ENCODE results near the gene CUL1.
"Not testable (repeated sequence)": the region's sequence is repeated elsewhere in the genome, so short reads cannot be mapped to it uniquely, and the experiment has no call there.

The CUL1 gene

GRCh38 chr7:148703671-148703962, 4.9 kb downstream of the CUL1 start:
- Mint-ChIP-seq H3K4me1 (peaks cover 62% of the 10 kb centered on the region), H3K36me3 (peaks cover 23% of the 10 kb centered on the region)
- not testable (repeated sequence) for H3K9me3 Mint-ChIP-seq; H3K27ac Mint-ChIP-seq; DNase-seq (ENCODE audit: low spot score in 2 of 2); H3K4me3 Mint-ChIP-seq; ATAC-seq

GRCh38 chr7:148704189-148704588, 5.5 kb downstream of the CUL1 start:
- Mint-ChIP-seq H3K9me3 (no peaks in the 10 kb centered on the region), H3K4me3 (no peak overlapping the region), H3K4me1 (peaks cover 63% of the 10 kb centered on the region), H3K36me3 (peaks cover 23% of the 10 kb centered on the region), H3K27ac (no peak overlapping the region)
- DNase-seq (ENCODE audit: low spot score in 2 of 2) (no peak), ATAC-seq (no peak)

- no peak for ATAC-seq
- no peaks in the 10 kb centered on the region for H3K9me3 Mint-ChIP-seq
- peaks cover 63% of the 10 kb centered on the region for H3K4me1 Mint-ChIP-seq
- no peak overlapping the region for H3K4me3 Mint-ChIP-seq
- no peak overlapping the region for H3K27ac Mint-ChIP-seq
- DNase-seq (ENCODE audit: low spot score in 2 of 2) = no peak
- H3K36me3 Mint-ChIP-seq = peaks cover 20% of the 10 kb centered on the region
Observed at GRCh38 chr7:148704970-148705369, 6.3 kb downstream of the CUL1 start.

GRCh38 chr7:148706368-148706767, 7.7 kb downstream of the CUL1 start:
- H3K4me3 Mint-ChIP-seq = no peak overlapping the region
- H3K36me3 Mint-ChIP-seq = peaks cover 6% of the 10 kb centered on the region
- H3K9me3 Mint-ChIP-seq = no peaks in the 10 kb centered on the region
- ATAC-seq (no peak), DNase-seq (ENCODE audit: low spot score in 2 of 2) (no peak)
- no peak overlapping the region for H3K27ac Mint-ChIP-seq
- peaks cover 58% of the 10 kb centered on the region for H3K4me1 Mint-ChIP-seq

- peak overlapping the region; percentile 15 for H3K4me3 Mint-ChIP-seq
- H3K4me1 Mint-ChIP-seq = peaks cover 60% of the 10 kb centered on the region
- H3K27ac Mint-ChIP-seq = peak overlapping the region; percentile 1
- H3K36me3 Mint-ChIP-seq = peaks cover 5% of the 10 kb centered on the region
- no peak for DNase-seq (ENCODE audit: low spot score in 2 of 2)
- ATAC-seq = peak; percentile 43
- no peaks in the 10 kb centered on the region for H3K9me3 Mint-ChIP-seq
Observed at GRCh38 chr7:148708026-148708885, 9.6 kb downstream of the CUL1 start.

GRCh38 chr7:148709014-148709413, 10.3 kb downstream of the CUL1 start:
- Mint-ChIP-seq H3K9me3 (no peaks in the 10 kb centered on the region), H3K36me3 (peaks cover 5% of the 10 kb centered on the region), H3K4me3 (no peak overlapping the region), H3K27ac (no peak overlapping the region), H3K4me1 (peaks cover 62% of the 10 kb centered on the region)
- ATAC-seq (no peak), DNase-seq (ENCODE audit: low spot score in 2 of 2) (no peak)

- not testable (repeated sequence) for DNase-seq (ENCODE audit: low spot score in 2 of 2); H3K36me3 Mint-ChIP-seq; H3K4me3 Mint-ChIP-seq; H3K9me3 Mint-ChIP-seq; H3K27ac Mint-ChIP-seq; ATAC-seq
- peaks cover 70% of the 10 kb centered on the region for H3K4me1 Mint-ChIP-seq
Observed at GRCh38 chr7:148710426-148710825, 11.7 kb downstream of the CUL1 start.

- Mint-ChIP-seq H3K27ac (no peak overlapping the region), H3K4me3 (no peak overlapping the region), H3K4me1 (peaks cover 71% of the 10 kb centered on the region), H3K36me3 (peaks cover 5% of the 10 kb centered on the region), H3K9me3 (no peaks in the 10 kb centered on the region)
- DNase-seq (ENCODE audit: low spot score in 2 of 2) = no peak
- ATAC-seq = no peak
Observed at GRCh38 chr7:148711191-148712102, 12.7 kb downstream of the CUL1 start.

- peaks cover 70% of the 10 kb centered on the region for H3K4me1 Mint-ChIP-seq
- ATAC-seq (peak; percentile 56), DNase-seq (ENCODE audit: low spot score in 2 of 2) (no peak)
- H3K4me3 Mint-ChIP-seq = no peak overlapping the region
- no peaks in the 10 kb centered on the region for H3K9me3 Mint-ChIP-seq
- H3K27ac Mint-ChIP-seq = no peak overlapping the region
- H3K36me3 Mint-ChIP-seq = peaks cover 5% of the 10 kb centered on the region
Observed at GRCh38 chr7:148712678-148713329, 14.1 kb downstream of the CUL1 start.

GRCh38 chr7:148714498-148714897, 15.8 kb downstream of the CUL1 start:
- ATAC-seq (peak; percentile 71), DNase-seq (ENCODE audit: low spot score in 2 of 2) (no peak)
- H3K27ac Mint-ChIP-seq = no peak overlapping the region
- H3K36me3 Mint-ChIP-seq = peaks cover 5% of the 10 kb centered on the region
- H3K4me1 Mint-ChIP-seq = peaks cover 71% of the 10 kb centered on the region
- no peak overlapping the region for H3K4me3 Mint-ChIP-seq
- H3K9me3 Mint-ChIP-seq = no peaks in the 10 kb centered on the region

GRCh38 chr7:148715027-148715426, 16.3 kb downstream of the CUL1 start:
- ATAC-seq (no peak), DNase-seq (ENCODE audit: low spot score in 2 of 2) (no peak)
- no peaks in the 10 kb centered on the region for H3K36me3 Mint-ChIP-seq
- H3K9me3 Mint-ChIP-seq = no peaks in the 10 kb centered on the region
- peaks cover 76% of the 10 kb centered on the region for H3K4me1 Mint-ChIP-seq
- no peak overlapping the region for H3K27ac Mint-ChIP-seq
- no peak overlapping the region for H3K4me3 Mint-ChIP-seq

GRCh38 chr7:148717266-148717793, 18.6 kb downstream of the CUL1 start:
- Mint-ChIP-seq H3K36me3 (no peaks in the 10 kb centered on the region), H3K9me3 (no peaks in the 10 kb centered on the region), H3K4me1 (peaks cover 74% of the 10 kb centered on the region), H3K4me3 (no peak overlapping the region), H3K27ac (no peak overlapping the region)
- no peak for ATAC-seq
- no peak for DNase-seq (ENCODE audit: low spot score in 2 of 2)

- Mint-ChIP-seq H3K27ac (no peak overlapping the region), H3K36me3 (no peaks in the 10 kb centered on the region), H3K4me1 (peaks cover 73% of the 10 kb centered on the region), H3K9me3 (no peaks in the 10 kb centered on the region), H3K4me3 (no peak overlapping the region)
- DNase-seq (ENCODE audit: low spot score in 2 of 2) = no peak
- ATAC-seq = no peak
Observed at GRCh38 chr7:148718431-148718830, 19.7 kb downstream of the CUL1 start.

GRCh38 chr7:148719753-148720152, 21.1 kb downstream of the CUL1 start:
- H3K9me3 Mint-ChIP-seq = no peaks in the 10 kb centered on the region
- peaks cover 74% of the 10 kb centered on the region for H3K4me1 Mint-ChIP-seq

GRCh38 chr7:148720472-148720871, 21.8 kb downstream of the CUL1 start:
- ATAC-seq = no peak
- H3K9me3 Mint-ChIP-seq = no peaks in the 10 kb centered on the region
- peaks cover 74% of the 10 kb centered on the region for H3K4me1 Mint-ChIP-seq
- H3K27ac Mint-ChIP-seq = no peak overlapping the region
- H3K36me3 Mint-ChIP-seq = no peaks in the 10 kb centered on the region
- no peak for DNase-seq (ENCODE audit: low spot score in 2 of 2)
- H3K4me3 Mint-ChIP-seq = no peak overlapping the region

More at GRCh38 chr7:148719753-148720152, 21.1 kb downstream of the CUL1 start:
- Mint-ChIP-seq H3K27ac (no peak overlapping the region), H3K36me3 (no peaks in the 10 kb centered on the region), H3K4me3 (no peak overlapping the region)
- no peak for ATAC-seq
- no peak for DNase-seq (ENCODE audit: low spot score in 2 of 2)

Measured in stimulated activated effector memory CD8-positive, alpha-beta T cell treated with anti-CD3 and anti-CD28 coated beads, Interleukin-12 subunit alpha, Interleukin-12 subunit beta, amount 100 ng/mL, for 72 hours (primary cell).